ENCODE data around the gene RALGDS. TPM values are rescaled to one million over a fixed set of nuclear protein-coding genes. Genes with fewer than 3 reads are reported as not detected.
"Not testable (repeated sequence)": the region's sequence is repeated elsewhere in the genome, so short reads cannot be mapped to it uniquely, and the experiment has no call there.

Gene RALGDS
- polyA plus RNA-seq, 1 donor (not counting 4 experiments of a cell fraction or from before 2014, with no cell fraction given): 22.6 TPM

DNA sequence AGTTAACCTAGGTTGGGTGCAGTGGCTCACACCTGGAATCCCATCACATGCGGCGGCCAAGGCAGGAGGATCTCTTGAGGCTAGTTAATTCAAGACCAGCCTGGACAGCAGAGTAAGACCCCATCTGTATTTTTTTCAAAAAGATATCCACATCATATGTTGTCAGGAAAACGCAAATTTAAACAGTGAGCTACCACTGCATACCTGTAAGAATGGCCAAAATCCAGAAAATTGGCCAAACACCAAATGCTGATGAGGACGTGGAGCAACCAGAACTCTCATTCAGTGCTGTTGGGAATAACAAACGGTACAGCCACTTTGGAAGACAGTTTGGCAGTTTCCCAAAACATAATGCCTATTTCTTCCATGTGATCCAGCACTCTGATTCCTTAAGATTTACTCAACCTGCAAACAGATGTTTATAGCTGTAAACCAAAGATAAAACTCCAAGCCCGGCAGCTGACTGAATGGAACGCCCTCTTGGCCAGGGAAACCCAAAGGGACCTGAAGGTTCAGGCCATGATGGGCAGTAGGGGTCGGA lies 46.9 kb downstream of the RALGDS start:
- Histone ChIP-seq H3K36me3 (ENCODE audit: control insufficient read depth in 2 of 2, extremely low read depth in 1 of 2, insufficient read depth in 2 of 2, low read length in 2 of 2) (no peaks in the 10 kb centered on the region), H2AFZ (ENCODE audit: control insufficient read depth, low read length) (no peak overlapping the region), H3K9me1 (ENCODE audit: control insufficient read depth, extremely low read depth, insufficient read depth, low read length) (no peaks in the 10 kb centered on the region), H3K27ac (ENCODE audit: control insufficient read depth, insufficient read depth, low read length) (no peak overlapping the region), H3K9me3 (ENCODE audit: control insufficient read depth, low read depth, low read length) (no peaks in the 10 kb centered on the region), H3K4me3 (ENCODE audit: control insufficient read depth in 2 of 3, extremely low read depth in 1 of 3, insufficient read depth in 2 of 3, low read depth in 1 of 3, low read length in 3 of 3) (no peak overlapping the region), H3K79me2 (ENCODE audit: control insufficient read depth, insufficient read depth, low read length) (no peaks in the 10 kb centered on the region), H4K20me1 (ENCODE audit: control insufficient read depth, extremely low read depth, insufficient read depth, low read length) (no peaks in the 10 kb centered on the region), H3K4me1 (ENCODE audit: control insufficient read depth, extremely low read depth, insufficient read depth, low read length) (peaks cover 6% of the 10 kb centered on the region), H3K4me2 (ENCODE audit: control insufficient read depth, extremely low read depth, insufficient read depth, low read depth, low read length) (no peak overlapping the region), H3K27me3 (ENCODE audit: control insufficient read depth, extremely low read depth, insufficient read depth, low read length) (peaks cover 12% of the 10 kb centered on the region), H3K9ac (ENCODE audit: control insufficient read depth, extremely low read depth, insufficient read depth, low read length) (no peak overlapping the region)
- FAIRE-seq: no peak
- dilution Hi-C loops (cut with MboI; ENCODE audit: extremely low pct_ligation_motif_present, low sequenced_read_pairs): no loop called here
- no peak for TF ChIP-seq EZH2 (IDR thresholded peaks at IDR 0.05; ENCODE audit: low read length)
- TF ChIP-seq, protein P1, sequence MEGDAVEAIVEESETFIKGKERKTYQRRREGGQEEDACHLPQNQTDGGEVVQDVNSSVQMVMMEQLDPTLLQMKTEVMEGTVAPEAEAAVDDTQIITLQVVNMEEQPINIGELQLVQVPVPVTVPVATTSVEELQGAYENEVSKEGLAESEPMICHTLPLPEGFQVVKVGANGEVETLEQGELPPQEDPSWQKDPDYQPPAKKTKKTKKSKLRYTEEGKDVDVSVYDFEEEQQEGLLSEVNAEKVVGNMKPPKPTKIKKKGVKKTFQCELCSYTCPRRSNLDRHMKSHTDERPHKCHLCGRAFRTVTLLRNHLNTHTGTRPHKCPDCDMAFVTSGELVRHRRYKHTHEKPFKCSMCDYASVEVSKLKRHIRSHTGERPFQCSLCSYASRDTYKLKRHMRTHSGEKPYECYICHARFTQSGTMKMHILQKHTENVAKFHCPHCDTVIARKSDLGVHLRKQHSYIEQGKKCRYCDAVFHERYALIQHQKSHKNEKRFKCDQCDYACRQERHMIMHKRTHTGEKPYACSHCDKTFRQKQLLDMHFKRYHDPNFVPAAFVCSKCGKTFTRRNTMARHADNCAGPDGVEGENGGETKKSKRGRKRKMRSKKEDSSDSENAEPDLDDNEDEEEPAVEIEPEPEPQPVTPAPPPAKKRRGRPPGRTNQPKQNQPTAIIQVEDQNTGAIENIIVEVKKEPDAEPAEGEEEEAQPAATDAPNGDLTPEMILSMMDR (optimal IDR thresholded peaks at IDR 0.05 in 1 of 3, IDR thresholded peaks at IDR 0.05 in 1 of 3, conservative IDR thresholded peaks at IDR 0.05 in 1 of 3; ENCODE audit: extremely low read depth in 1 of 3, insufficient read depth in 2 of 3, low read length in 3 of 3): no peak
- DNase-seq (ENCODE audit: low read depth, low spot score): no peak

DNA sequence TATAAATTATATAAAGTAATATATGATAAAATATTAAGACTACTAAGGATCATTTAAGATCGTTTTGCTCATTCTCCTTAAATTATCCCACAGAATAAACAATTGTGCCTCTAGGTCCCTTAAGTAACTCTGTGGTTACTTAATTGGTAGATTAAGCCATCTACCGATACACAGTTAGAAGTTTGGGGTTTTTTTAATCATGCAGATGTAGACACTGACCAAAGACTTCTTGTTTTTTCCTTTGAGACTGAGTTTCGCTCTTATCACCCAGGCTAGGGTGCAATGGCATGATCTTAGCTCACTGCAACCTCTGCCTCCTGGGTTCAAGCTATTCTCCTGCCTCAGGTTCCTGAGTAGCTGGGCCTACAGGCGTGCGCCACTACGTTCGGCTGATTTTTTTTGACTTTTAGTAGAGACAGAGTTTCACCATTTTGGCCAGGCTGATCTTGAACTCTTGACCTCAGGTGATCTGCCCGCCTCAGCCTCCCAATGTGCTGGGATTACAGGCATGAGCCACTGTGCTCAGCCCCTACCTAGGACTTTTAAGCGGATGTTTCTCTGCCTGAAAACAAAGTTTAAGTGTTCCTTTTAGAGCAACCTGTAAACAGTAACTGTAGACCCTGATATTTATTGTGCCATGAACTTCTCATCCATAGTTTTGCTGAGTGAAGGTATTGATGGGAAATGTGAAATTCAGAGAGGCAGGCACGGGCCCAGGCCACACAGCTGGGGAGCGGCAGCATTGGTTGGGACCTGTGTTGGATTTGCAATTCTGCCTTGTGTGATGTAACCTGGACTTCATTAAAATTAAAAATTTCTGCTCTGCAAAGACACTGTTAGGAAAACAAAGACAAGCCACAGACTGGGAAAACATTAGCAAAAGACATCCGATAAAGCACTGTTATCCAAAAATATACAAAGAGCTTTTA lies 47.7 kb downstream of the RALGDS start:
- DNase-seq (ENCODE audit: low read depth, low spot score): no peak
- Histone ChIP-seq H3K9me3 (ENCODE audit: control insufficient read depth, low read depth, low read length) (no peaks in the 10 kb centered on the region), H4K20me1 (ENCODE audit: control insufficient read depth, extremely low read depth, insufficient read depth, low read length) (no peaks in the 10 kb centered on the region), H3K27me3 (ENCODE audit: control insufficient read depth, extremely low read depth, insufficient read depth, low read length) (peaks cover 5% of the 10 kb centered on the region), H3K79me2 (ENCODE audit: control insufficient read depth, insufficient read depth, low read length) (no peaks in the 10 kb centered on the region), H3K4me2 (ENCODE audit: control insufficient read depth, extremely low read depth, insufficient read depth, low read depth, low read length) (no peak overlapping the region), H3K4me3 (ENCODE audit: control insufficient read depth in 2 of 3, extremely low read depth in 1 of 3, insufficient read depth in 2 of 3, low read depth in 1 of 3, low read length in 3 of 3) (no peak overlapping the region), H3K36me3 (ENCODE audit: control insufficient read depth in 2 of 2, extremely low read depth in 1 of 2, insufficient read depth in 2 of 2, low read length in 2 of 2) (no peaks in the 10 kb centered on the region), H3K9ac (ENCODE audit: control insufficient read depth, extremely low read depth, insufficient read depth, low read length) (no peak overlapping the region), H3K9me1 (ENCODE audit: control insufficient read depth, extremely low read depth, insufficient read depth, low read length) (no peaks in the 10 kb centered on the region), H3K4me1 (ENCODE audit: control insufficient read depth, extremely low read depth, insufficient read depth, low read length) (peaks cover 6% of the 10 kb centered on the region), H2AFZ (ENCODE audit: control insufficient read depth, low read length) (no peak overlapping the region), H3K27ac (ENCODE audit: control insufficient read depth, insufficient read depth, low read length) (no peak overlapping the region)
- FAIRE-seq: no peak
- TF ChIP-seq EZH2 (IDR thresholded peaks at IDR 0.05; ENCODE audit: low read length): no peak
- TF ChIP-seq, protein P1 (optimal IDR thresholded peaks at IDR 0.05 in 1 of 3, IDR thresholded peaks at IDR 0.05 in 1 of 3, conservative IDR thresholded peaks at IDR 0.05 in 1 of 3; ENCODE audit: extremely low read depth in 1 of 3, insufficient read depth in 2 of 3, low read length in 3 of 3): no peak
- dilution Hi-C loops (cut with MboI; ENCODE audit: extremely low pct_ligation_motif_present, low sequenced_read_pairs): no loop called here

DNA sequence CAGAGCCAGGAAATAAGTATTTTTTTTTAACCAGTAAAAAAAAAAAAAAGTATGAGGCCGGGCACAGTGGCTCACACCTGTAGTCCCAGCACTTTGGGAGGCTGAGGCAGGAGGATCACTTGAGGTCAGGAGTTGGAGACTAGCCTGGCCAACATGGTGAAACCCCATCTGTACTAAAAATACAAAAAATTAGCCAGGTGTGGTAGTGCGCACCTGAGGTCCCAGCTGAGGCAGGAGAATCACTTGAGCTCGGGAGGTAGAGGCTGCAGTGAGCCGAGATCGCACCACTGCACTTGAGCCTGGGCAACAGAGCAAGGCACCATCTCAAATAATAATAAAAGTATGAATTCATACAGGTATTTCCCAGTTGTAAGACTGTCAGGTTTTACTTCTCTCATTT lies 48.8 kb downstream of the RALGDS start:
- H3K27ac ChIP-seq (ENCODE audit: control insufficient read depth, insufficient read depth, low read length); H3K9me1 ChIP-seq (ENCODE audit: control insufficient read depth, extremely low read depth, insufficient read depth, low read length); H3K79me2 ChIP-seq (ENCODE audit: control insufficient read depth, insufficient read depth, low read length); H3K9me3 ChIP-seq (ENCODE audit: control insufficient read depth, low read depth, low read length); H4K20me1 ChIP-seq (ENCODE audit: control insufficient read depth, extremely low read depth, insufficient read depth, low read length); H3K36me3 ChIP-seq (ENCODE audit: control insufficient read depth in 2 of 2, extremely low read depth in 1 of 2, insufficient read depth in 2 of 2, low read length in 2 of 2); H3K9ac ChIP-seq (ENCODE audit: control insufficient read depth, extremely low read depth, insufficient read depth, low read length); H3K27me3 ChIP-seq (ENCODE audit: control insufficient read depth, extremely low read depth, insufficient read depth, low read length); H3K4me2 ChIP-seq (ENCODE audit: control insufficient read depth, extremely low read depth, insufficient read depth, low read depth, low read length); H3K4me3 ChIP-seq (ENCODE audit: control insufficient read depth in 2 of 3, extremely low read depth in 1 of 3, insufficient read depth in 2 of 3, low read depth in 1 of 3, low read length in 3 of 3); dilution Hi-C loops (cut with MboI; ENCODE audit: extremely low pct_ligation_motif_present, low sequenced_read_pairs); H2AFZ ChIP-seq (ENCODE audit: control insufficient read depth, low read length); FAIRE-seq; DNase-seq (ENCODE audit: low read depth, low spot score): not testable (repeated sequence)
- H3K4me1 ChIP-seq (ENCODE audit: control insufficient read depth, extremely low read depth, insufficient read depth, low read length): peaks cover 13% of the 10 kb centered on the region
